HG03558 (cell line): ENCODE data around the gene PRKRIP1.
"Not testable (repeated sequence)": the region's sequence is repeated elsewhere in the genome, so short reads cannot be mapped to it uniquely, and the experiment has no call there.

Experiments used
- ATAC-seq: cut with Tn5 transposase; IDR thresholded peaks from one replicate; pipeline ENCODE4 v1.9.1; 2021; ENCODE audit warnings: moderate number of reproducible peaks; ENCODE audit not compliant: unreplicated experiment; ENCODE audit errors: extremely low read depth

PRKRIP1 gene, protein sequence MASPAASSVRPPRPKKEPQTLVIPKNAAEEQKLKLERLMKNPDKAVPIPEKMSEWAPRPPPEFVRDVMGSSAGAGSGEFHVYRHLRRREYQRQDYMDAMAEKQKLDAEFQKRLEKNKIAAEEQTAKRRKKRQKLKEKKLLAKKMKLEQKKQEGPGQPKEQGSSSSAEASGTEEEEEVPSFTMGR

DNA sequence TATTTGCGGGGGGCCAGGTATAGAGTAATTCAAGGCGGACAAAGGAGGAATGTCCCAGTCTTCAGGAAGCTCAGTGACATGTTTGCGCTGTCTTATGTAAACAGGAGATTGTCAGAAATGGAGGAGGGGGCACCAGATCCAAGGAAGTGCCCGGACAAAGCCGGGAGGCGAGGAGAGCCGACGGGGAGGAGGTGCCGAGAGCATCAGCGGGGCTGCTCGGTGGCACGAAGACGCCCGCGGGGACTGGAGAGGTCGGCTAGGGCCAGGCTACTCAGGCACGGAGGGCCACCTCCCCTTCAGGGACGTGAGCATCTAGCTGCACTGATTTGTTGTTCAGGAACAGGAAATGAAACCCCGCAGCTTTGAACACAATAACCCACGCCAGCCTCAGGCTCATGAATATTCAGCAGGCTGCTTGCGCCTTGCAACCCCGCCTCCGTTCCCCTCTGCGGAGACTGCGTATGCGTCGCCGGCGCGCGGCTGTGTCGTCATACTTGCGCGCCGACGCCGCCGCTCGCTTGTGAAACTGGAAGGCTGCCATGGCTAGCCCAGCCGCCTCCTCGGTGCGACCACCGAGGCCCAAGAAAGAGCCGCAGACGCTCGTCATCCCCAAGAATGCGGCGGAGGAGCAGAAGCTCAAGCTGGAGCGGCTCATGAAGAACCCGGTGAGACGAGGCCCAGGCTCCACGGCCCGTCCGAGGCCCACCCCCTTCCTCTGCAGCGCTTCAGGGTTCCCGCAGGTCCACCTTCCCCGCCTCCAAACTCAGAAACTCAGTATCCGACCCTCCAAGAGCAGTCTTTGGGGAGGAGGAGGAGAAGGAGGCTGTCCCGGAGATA is at the start of gene PRKRIP1:
TSS of gene PRKRIP1 (plus strand) at position 491 of the 837 bp plus-strand sequence. CDS start at position 540, 49 bp downstream.
- ATAC-seq = peak; percentile 96

DNA sequence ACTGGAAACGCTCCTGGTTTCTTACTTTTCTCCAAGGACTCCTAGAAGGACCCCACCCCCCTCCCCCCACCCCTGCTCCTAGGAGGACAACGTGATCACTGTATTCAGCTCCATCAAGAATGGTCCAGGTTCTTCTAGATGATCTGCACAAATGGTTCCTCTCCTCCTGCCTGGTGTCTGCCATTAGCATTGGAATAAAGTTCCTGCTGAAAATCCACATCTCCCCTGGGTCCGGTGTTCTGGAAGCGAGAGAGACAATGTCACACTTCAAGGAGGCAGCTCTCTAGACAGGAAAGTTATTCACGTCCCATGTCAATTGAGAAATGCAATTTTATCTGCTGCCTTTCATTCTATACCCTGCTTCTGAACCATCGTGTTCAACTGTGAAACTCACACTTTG is 49.2 kb upstream of the PRKRIP1 start:
- ATAC-seq = not testable (repeated sequence)

DNA sequence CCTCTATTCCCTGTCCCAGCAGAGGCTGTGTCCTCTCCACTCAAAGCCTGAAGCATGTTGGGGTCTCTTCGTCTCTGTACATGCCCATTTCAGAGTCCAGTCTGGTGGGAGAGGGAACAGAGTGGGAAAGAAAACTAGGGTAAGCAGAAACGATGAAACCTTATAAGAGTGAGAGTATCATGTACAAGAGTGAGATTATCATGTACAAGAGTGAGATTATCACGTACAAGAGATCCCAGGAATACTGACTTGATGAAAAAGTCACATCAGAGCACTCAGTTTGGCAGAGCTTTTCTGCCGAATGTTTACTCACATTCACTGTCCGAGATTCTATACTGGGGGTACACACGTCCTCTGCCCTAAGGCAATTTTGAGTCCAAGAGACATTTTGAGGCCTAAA is 39.8 kb upstream of the PRKRIP1 start, which contains the start of gene SPDYE6:
TSS of gene SPDYE6 (minus strand) at position 101 of the 400 bp plus-strand sequence. CDS start 421 bp downstream, outside the sequence.
- not testable (repeated sequence) for ATAC-seq

DNA sequence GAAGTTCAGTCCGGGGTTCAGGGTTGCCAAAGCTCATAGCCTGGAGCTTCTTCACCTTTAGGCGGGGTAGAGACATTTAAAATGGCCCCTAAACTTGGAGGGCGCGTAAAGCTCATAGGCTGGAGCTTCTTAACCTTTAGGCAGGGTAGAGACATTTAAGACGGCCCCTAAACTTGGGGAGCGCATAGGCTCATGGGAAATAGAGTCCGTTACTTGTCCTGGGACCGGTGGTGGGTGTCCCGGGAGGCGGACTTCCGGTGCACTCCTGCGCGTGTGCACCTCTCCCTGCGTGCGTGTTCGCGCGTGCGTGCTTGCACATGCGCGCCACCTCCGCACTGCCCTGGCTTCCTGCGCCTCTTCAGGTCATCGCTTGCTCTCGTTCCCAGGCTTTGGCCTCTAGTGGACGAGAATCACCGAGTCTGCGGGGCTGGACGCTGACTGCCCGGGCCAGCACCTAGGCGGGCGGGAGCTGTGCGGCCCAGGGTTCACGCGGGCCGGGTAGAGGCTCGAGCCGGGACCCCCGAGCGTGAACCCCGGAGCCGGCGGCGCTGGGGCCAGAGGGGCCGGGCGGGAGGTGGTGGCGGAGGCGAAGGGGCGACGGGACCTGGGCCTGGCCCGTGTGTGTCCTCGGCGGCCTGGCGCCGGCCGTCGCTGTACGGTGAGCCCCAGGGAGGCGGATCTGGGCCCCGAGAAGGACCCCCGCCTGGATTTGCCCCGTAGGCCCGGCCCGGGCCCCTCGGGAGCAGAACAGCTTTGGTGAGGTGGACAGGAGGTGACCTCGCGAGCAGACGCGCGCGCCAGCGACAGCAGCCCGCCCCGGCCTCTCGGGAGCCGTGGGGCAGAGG is 32.4 kb upstream of the PRKRIP1 start:
- peak; percentile 89 for ATAC-seq

DNA sequence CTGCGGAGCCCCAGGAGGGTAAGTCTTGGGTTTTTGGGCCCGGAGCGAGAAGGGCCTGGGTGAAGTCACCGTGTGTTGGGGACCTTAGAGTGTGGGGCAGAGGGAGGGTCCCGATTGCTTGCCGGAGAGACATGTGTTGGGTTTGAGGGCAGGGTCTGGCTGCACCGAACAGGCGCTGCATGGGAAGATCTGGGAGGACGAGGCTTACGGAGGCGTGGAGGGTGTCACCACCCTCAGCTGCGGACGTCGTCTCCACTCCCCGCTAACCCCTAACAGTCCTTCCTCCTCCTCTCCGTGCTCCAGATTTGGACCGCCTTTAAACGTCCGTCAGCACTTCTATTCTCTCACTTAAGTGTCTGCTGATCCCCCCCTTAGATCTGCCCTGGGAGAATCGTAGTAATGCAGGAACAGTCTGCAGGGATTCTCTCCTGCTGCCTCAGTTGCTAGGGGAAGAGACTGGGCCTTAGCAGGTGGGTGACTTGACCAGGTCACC is 31.7 kb upstream of the PRKRIP1 start:
- not testable (repeated sequence) for ATAC-seq

DNA sequence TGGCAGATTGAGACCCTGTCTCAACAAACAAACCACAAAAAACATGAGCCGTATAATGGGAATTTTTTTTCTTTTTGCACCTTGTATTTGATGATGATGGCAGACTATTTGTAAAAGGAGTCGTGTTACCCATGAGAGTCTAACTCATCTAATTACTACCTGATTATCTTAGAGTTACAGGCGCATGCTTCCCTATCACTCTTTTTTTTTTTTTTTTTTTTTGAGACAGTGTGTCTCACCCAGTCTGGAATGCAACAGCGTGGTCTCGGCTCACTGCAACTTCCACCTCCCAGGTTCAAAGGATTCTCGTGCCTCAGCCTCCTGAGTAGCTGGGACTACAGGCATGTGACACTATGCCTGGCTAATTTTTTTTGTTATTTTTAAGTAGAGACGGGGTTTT is 30.8 kb upstream of the PRKRIP1 start:
- not testable (repeated sequence) for ATAC-seq

DNA sequence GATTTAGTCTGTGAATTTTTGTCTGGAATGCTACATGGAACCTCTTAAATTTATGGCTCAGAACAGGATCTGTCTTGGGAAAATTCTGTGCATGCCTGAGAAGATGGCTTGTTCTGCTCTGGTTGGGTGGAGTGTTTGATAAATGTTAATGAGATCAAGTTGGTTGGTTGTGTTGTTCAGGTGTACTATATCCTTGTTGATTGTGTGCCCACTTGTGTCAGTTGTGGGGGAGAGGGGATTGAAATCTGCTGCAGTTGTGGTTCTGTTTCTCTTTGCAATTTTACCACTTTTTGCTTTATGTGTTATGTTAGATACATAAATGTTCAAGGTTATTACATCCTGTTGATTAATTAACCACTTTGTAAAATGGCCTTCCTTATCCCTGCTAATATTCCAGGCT is 26.1 kb upstream of the PRKRIP1 start:
- not testable (repeated sequence) for ATAC-seq

DNA sequence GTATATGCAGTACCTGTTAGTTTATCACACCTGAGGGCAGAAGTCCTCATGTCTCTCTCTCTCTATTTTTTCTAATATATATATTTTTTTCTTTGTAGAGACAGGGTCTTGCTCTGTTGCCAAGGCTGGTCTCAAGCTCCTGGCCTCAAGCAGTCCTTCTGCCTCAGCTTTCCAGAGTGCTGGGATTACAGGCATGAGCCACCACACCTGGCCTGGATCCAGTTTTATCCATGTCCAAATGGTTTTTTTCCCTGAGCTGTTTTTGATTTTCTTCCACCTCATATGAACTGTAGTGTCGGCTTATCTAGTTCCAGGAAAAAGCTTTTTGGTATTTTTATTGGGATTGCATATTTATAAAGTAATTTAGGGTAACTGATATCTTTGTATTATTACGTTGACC is 23.4 kb upstream of the PRKRIP1 start:
- ATAC-seq = not testable (repeated sequence)

DNA sequence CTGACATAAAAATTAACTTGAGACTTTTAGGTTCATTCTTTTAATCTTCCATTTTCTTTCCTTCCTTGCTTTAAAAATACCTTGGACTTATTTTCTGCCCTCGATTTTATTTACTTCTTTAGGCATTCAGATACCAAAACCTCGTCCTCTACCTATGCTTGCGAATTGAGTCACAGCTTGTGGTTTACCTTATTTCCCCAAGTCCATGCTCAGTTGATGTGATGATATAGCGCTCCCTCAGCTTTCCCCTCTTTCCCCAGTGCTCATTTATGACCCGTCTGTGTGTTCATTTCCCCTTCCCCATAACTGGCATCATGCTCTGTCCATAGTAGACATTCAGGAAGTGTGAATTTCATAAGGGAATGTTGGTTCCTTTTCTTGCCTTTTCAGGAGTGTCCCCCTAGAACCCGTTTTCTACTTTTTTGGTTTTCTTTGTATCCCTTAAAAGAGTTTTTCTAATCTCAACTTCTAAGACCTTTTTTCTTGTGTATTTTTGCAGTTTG is 19.1 kb upstream of the PRKRIP1 start:
- no peak for ATAC-seq

DNA sequence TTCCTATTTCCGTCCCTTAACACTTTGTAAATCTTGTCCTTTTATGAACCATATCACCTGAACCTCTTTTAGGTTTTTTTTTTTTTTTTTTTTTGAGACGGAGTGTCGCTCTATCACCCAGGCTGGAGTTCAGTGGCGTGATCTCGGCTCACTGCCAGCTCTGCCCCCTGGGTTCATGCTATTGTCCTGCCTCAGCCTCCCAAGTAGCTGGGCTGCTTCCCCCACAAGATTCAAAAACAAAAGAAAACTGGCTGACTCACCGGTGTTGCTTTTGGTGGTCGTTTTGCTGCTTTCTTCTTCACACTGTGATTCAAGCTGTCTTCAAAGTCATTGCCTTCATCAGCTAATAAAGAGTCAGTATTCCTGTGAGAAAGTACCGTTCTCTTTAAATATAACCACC is 15.3 kb upstream of the PRKRIP1 start:
- ATAC-seq = not testable (repeated sequence)

DNA sequence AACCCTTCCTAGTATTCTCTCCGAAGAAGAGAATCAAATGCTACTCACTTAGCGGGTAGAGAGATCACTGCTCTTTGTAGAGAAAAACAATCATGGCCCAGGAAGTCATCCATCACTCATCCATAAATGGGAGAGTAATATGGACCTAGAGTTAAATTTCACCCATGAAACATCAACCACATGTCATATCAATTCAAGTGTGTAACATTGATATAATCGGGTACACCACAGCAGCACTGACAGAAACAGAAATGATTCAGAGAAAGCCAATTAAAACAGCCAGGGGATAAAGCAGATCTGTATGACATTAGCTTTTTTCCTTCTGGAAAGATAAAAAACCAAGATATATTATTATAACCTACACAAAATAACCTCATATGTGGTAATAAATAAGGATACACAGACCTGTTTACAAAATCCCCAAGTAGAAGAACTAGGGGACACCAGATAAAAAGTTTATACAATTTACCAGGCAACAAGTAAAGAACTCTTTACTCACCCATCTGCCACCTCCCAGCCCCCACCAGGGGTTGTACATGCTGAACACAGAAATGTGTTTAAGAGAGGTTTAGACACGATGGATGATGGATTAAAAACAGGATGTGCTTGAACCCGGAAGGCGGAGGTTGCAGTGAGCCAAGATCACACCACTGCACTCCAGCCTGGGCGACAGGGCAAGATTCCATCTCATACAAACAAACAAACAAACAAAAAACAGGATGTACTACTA is 14.3 kb upstream of the PRKRIP1 start:
- not testable (repeated sequence) for ATAC-seq

DNA sequence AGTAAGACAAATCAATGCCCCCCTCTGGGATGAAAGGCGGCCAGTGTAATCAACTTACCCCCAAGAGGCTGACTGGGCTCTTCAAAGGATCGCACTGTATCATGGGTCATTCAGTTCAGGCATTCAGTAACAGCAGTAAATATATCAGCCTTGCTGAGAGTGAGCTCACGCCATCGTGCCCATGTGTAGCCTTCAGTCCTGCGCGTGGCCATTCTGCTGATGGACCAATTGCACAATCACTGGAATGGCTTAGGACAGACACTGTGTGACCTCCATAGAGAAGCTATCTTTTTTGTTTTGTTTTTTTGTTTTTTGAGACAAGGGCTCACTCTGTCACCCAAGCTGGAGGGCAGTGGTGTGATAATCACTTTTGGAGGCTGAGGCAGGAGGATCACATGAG is 9.1 kb upstream of the PRKRIP1 start:
- no peak for ATAC-seq

DNA sequence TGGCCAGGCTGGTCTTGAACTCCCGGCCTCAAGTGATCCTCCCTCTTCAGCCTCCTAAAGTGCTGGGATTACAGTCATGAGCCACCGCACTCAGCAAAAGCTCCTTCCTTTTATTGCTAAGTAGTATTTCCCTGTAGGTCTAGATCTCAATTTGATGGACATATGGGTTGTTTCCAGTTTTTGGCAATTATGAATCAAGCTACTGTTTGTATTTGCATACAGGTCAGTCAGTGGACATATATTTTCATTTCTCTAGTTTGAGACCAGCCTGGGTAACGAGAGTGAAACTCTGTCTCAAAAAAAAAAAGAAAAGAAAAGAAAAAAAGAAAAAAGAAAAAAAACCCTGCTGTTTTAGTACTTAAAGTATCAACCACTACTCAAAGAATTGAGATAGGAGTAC is 6.4 kb upstream of the PRKRIP1 start:
- no peak for ATAC-seq

DNA sequence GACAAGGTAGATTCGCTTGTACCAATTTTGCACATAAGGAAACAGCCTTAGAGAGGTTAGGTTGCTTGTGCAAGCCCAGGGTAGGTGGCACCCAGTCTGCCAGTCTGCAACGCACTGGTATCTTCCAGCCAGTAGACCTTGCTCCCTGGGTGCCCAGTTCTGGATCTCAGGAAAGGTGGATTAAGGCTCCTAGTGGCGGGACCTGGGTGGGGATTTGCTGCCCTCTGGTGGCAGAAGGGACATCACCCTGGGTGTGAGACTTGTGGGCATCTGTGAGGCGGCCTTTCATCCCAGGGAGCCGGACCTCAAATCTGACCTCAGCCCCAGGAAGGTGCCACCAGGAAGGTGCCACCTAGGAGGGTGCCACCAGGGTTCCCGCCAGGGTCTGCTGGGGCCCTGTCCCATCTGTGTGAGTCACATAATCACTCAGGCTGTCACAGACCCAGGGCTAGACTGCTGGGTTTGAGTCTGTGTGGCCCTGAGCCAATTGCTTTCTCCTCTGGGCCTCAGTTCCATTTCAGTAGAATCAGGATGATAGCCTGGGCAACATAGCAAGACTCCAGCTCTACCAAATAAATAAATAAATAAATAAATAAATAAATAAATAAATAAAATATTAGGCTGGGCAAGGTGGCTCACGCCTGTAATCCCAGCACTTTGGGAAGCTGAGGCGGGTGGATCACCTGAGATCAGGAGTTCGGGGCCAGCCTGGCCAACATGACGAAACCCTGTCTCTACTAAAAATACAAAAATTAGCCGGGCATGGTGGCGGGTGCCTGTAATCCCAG is 5.3 kb upstream of the PRKRIP1 start:
- ATAC-seq = no peak

DNA sequence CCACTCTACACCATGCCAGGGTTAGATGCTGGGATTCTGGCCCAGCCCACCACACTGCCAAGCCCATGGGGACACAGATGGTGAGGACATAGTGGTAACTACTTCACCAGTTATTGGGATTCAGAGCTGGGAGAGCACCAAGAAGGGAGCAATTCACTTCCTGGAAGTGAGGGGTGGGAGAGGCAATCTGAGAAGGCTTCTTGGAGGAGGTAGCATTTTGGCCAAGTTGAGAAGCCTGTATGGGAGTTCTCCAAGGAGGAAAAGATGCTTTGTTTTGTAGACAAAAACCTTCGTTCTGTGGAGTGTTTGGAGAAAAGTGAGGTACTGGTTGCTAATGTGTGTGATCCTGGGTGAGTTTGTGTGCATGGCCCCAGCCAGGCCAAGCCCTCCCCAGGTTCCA is 3.8 kb upstream of the PRKRIP1 start:
- no peak for ATAC-seq

DNA sequence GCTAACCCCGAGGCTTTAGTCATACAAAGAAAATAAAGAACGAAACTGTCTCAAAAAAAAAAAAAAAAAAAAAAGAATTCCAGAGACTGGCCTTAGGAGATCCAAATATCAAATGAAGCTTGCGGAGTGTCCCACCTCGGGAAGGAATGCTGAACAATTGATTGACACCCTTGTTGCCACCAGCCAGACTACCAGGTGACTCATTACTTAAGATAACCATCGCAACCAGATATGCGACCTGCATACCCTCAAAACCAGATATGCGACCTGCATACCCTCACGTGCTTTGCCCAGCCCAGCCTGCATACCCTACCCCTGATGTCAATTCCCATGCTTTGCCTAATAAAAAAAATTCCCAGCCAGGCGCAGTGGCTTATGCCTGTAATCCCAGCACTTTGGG is 2.7 kb upstream of the PRKRIP1 start:
- ATAC-seq = no peak

DNA sequence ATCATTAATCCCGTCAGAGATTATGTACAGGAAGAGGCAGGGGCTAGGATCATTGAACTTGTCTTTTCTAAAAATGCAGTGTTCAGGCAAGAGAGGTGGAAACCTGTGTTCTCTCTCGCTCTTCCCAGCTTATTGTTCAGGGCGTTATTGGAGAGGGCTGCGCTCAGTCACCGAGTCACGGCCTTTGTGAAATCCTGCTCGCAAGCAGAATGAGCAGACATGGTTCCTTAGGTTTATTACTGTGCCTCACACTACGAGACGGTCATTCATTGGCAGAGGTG is 631 bp upstream of the PRKRIP1 start:
- no peak for ATAC-seq

DNA sequence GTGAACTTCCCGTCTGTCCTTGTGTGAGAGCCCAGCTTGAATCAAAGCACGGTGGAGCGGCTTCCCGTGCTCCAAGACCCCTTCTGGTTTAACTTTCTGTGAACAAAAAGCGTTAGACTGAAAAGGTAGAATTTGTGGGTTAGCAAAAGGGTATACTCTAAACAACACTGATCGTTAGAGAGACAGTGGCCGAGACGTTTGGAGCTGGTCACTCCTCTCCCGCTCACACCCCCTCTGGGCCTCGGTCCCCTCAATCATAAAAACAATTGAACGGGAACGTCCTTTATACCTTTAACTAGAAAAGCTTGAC is 502 bp downstream of the PRKRIP1 start:
- ATAC-seq = no peak

DNA sequence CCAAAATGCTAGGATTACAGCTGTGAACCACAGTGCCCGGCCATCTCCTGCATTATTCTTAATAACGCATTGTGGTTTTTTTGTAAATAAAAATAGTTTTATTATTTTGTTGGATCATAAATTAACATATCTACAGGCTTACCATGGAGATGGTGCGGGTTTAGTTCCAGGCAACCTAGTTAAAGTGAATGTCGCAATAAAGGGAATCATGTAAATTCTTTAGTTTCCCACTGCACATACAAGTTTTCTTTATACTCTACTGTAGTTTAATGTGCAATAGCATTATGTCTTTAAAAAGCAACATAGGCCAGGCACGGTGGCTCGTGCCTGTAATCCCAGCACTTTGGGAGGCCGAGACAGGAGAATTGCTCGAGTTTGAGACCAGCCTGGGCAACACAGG is 2.4 kb downstream of the PRKRIP1 start:
- no peak for ATAC-seq
